Ovary (tissue), 9 donors: ENCODE measurements around the gene FOXL3. TPM values are rescaled to one million over a fixed set of nuclear protein-coding genes. Genes with fewer than 3 reads are reported as not detected.
A peak's percentile ranks its signal among the peaks of the same experiment; 100 is the strongest.

Experiments
- DNase-seq, 5 donors: peaks; one replicate each; pipeline ENCODE4 v3.0.0-alpha.2; 2019 to 2020
- H3K27ac ChIP-seq, 2 donors: fragments of 200-600 bp; one replicate each; pipeline versions ENCODE4 v1.5.1 to v1.8.0; 2019 to 2022
- H3K27me3 ChIP-seq: fragments of 200-600 bp; one replicate; pipeline ENCODE4 v1.8.0; 2022
- H3K36me3 ChIP-seq: fragments of 200-600 bp; sonication (generic); one replicate; pipeline ENCODE4 v1.5.1; 2019
- H3K4me1 ChIP-seq: one replicate; pipeline ENCODE4 v1.8.1; 2013; ENCODE audit warnings: mild to moderate bottlenecking, moderate library complexity; ENCODE audit not compliant: insufficient read depth
- H3K4me3 ChIP-seq: fragments of 200-600 bp; sonication (generic); one replicate; pipeline ENCODE4 v1.5.1; 2017
- H3K9me3 ChIP-seq, 2 donors: fragments of 200-600 bp in 1 of 2; sonication (generic) in 1 of 2; one replicate each; pipeline versions ENCODE4 v1.5.1 to v1.8.1; 2013 to 2019; ENCODE audit warnings: mild to moderate bottlenecking in 1 of 2, moderate library complexity in 1 of 2
- EP300 ChIP-seq: sonication (generic); formaldehyde crosslinking; IDR thresholded peaks from one replicate; pipeline ENCODE4 v1.6.1; 2017; ENCODE audit warnings: antibody characterized with exemption
- POLR2A ChIP-seq: fragments of 450-650 bp; IDR thresholded peaks from one replicate; pipeline ENCODE4 v1.6.1; 2017; ENCODE audit warnings: antibody characterized with exemption, mild to moderate bottlenecking, moderate library complexity
- WGBS, 3 donors: extraction: QIAGEN DNeasy Blood & Tissue Kit in 1 of 3; methylation state at CpG; one replicate each; pipeline versions ENCODE4 v1.1.5 to v1.1.7; 2013 to 2017; 5-methylcytosine and 5-hydroxymethylcytosine counted together
- intact Hi-C, 4 donors: fragments of 100-400 bp; cut with DNase I; formaldehyde crosslinking; loops; one replicate each; pipeline versions ENCODE4 v1.11.0 to v1.15.1; 2022 to 2023
- polyA plus RNA-seq, 2 donors: library from polyadenylated mRNA; stranded (reverse); fragments of 200-250 nt in 1 of 2; fragments of 350-450 nt in 1 of 2; fragmentation: Illumina TruSeq in 1 of 2; extraction: RNeasy Lipid Tissue Mini Kit (QIAGEN cat#74804) in 1 of 2; gene quantifications; one replicate each; pipeline ENCODE4 v1.2.3, GENCODE V29; 2013 to 2014
- total RNA-seq, 7 donors: library from RNA; depleted of rRNA in 2 of 7; stranded (reverse); fragments of >200 nt in 2 of 7; fragmentation: NEBNext Ultra II Directional in 3 of 7; extraction: Animal tissue kit (Norgen Biotek cat#: 25700) in 3 of 7; gene quantifications; one replicate each; pipeline versions ENCODE4 v1.1.0 to v1.2.4, GENCODE V29; 2016 to 2023
- TF ChIP-seq, protein P1 (sequence below), 3 donors: fragments of 450-650 bp in 2 of 3; fragments of 200-600 bp in 1 of 3; IDR thresholded peaks; one replicate each; pipeline versions ENCODE4 v1.5.1 to v1.8.0; 2016 to 2022; ENCODE audit warnings: antibody characterized with exemption in 3 of 3, mild to moderate bottlenecking in 1 of 3
- donor health status: DM: no; HTN: no; CAD: no; lungs with moderate emphysema.
- donor health status: DM: no; HTN: no; CAD: no.
- donor health status: Bipolar disorder and iron deficiency.
- donor health status: DM: yes; HTN: yes; CAD: no.
- donor health status: DM: no; HTN: no; CAD: no.
- donor health status: DM: yes; HTN: yes; CAD: no.

FOXL3 gene
- total and polyA plus RNA-seq, 9 donors, result not detected

DNA sequence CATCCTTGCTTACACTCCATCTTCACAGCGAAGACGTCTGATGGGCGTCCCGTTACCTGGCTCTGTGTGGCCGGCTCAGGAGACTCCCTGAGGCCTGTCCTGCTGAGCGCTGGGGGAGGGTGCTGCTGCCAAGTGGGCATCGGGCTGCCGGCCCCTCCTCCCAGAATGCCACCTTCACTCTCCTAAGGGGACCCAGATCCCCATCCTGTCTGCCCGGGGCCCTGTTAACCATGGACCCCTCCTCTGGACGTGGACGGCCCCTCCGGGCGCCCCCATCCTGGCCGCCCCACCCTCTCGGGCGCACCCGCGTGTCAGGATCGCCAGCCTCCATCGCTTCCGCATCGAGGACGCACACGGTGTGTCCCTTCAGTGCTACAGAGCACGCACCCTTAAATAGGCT, 7.3 kb upstream of the FOXL3 start:
- no peak for DNase-seq
- intact Hi-C loops, result no loop called here
- no peak overlapping the region for H3K27ac ChIP-seq
- no peak overlapping the region for H3K4me3 ChIP-seq
- no peaks in the 10 kb centered on the region for H3K4me1 ChIP-seq
- H3K9me3 ChIP-seq, result no peaks in the 10 kb centered on the region
- no peaks in the 10 kb centered on the region for H3K36me3 ChIP-seq
- WGBS, 3 donors, result 92 to 95% (median 94%) methylated on average over 25 of the region's 25 CpGs
- no peak for TF ChIP-seq POLR2A
- no peak for TF ChIP-seq EP300
- TF ChIP-seq, protein P1, sequence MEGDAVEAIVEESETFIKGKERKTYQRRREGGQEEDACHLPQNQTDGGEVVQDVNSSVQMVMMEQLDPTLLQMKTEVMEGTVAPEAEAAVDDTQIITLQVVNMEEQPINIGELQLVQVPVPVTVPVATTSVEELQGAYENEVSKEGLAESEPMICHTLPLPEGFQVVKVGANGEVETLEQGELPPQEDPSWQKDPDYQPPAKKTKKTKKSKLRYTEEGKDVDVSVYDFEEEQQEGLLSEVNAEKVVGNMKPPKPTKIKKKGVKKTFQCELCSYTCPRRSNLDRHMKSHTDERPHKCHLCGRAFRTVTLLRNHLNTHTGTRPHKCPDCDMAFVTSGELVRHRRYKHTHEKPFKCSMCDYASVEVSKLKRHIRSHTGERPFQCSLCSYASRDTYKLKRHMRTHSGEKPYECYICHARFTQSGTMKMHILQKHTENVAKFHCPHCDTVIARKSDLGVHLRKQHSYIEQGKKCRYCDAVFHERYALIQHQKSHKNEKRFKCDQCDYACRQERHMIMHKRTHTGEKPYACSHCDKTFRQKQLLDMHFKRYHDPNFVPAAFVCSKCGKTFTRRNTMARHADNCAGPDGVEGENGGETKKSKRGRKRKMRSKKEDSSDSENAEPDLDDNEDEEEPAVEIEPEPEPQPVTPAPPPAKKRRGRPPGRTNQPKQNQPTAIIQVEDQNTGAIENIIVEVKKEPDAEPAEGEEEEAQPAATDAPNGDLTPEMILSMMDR (IDR thresholded peaks at IDR 0.05), result no peak
- no peaks in the 10 kb centered on the region for H3K27me3 ChIP-seq

DNA sequence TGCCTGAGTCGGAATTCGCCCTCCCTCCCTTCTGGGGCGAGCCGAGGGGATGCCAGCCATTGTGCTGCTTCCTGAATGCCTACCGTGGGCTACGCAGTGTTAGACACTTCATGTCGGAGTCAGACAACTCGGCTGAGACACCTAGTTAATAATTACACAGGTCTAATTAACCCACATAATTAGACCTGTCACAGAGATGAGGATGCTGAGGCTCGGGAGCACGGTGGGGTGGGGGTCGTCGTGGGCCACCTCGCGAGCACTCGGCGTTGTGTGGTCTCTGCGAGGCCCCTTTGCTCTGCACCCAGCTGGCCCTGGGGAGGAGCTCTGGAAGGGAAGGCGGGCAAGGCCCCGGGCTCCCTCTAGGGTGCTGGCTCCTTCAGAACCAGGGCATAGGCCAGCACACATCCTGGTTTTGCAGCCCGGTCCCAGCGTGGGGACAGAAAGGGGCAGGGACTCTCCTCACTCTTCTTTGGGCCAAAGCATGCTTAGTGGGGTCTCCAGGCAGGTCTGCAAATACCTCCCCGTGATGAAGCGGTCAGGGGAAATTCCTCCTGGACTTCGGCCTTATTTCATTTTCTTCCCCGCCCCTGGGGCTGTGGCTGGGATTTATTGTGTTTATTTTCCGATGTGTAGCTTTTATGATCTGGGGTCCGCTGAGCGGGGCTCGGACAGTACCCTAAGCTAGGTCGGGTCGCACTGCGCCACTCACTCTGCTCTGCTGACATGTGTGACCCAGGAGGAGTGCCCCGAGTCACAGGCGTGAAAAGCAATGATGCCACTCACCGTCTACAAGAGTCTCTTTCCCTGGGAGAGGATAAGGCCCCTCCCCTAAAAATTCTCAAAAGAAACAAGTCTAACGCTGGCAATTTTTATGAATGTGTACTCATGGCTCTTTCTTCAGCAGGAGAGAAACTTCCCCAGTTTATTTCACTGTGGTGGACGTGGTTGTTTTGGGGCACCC, 4.9 kb upstream of the FOXL3 start:
- H3K27ac ChIP-seq, result no peak overlapping the region
- 74 to 76% (median 76%) methylated on average over 37 of the region's 37 CpGs for WGBS, 3 donors
- DNase-seq, result peak in 1 of 5 donors; percentile 23

DNA sequence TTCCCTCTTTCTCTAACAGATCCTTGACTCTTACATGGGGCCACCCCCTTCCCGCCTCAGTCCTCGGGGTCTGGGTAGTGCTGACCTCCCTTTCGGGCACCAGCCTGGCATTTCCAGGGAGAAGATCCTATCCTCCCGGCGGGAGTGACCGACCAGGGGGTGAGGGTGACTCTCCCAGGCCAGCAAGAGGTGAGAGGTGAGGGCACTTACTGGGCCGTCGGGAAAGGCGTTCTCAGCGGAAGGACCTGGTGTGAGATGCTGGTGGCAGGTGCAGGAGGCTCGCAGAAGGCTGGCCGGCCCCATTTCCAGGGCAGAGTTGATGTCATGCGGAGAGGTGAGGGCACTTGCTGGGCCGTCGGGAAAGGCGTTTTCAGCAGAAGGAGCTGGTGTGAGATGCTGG, 4.2 kb upstream of the FOXL3 start:
- H3K9me3 ChIP-seq, result no peaks in the 10 kb centered on the region
- peak in 2 of 5 donors; percentile 9 to 10 for DNase-seq
- WGBS, 3 donors, result 79 to 83% (median 82%) methylated on average over 16 of the region's 16 CpGs

More for the DNA sequence above, 4.9 kb upstream of the FOXL3 start:
- Histone ChIP-seq H3K27me3 (peaks cover 3% of the 10 kb centered on the region), H3K36me3 (no peaks in the 10 kb centered on the region), H3K9me3 (no peaks in the 10 kb centered on the region), H3K4me1 (no peaks in the 10 kb centered on the region), H3K4me3 (no peak overlapping the region)
- TF ChIP-seq POLR2A (no peak), EP300 (no peak)
- TF ChIP-seq, protein P1 (IDR thresholded peaks at IDR 0.05), result no peak
- intact Hi-C loops, result no loop called here

GRCh38 chr7:286266-286665, 3.7 kb upstream of the FOXL3 start:
- DNase-seq, result no peak
- H3K36me3 ChIP-seq, result no peaks in the 10 kb centered on the region
- no peak overlapping the region for H3K4me3 ChIP-seq
- intact Hi-C loops, result no loop called here
- no peak overlapping the region for H3K27ac ChIP-seq
- 84 to 86% (median 86%) methylated on average over 18 of the region's 18 CpGs for WGBS, 3 donors
- H3K4me1 ChIP-seq, result no peaks in the 10 kb centered on the region
- peaks cover 6% of the 10 kb centered on the region for H3K27me3 ChIP-seq
- H3K9me3 ChIP-seq, result no peaks in the 10 kb centered on the region
- TF ChIP-seq POLR2A (no peak), EP300 (no peak)
- TF ChIP-seq, protein P1 (IDR thresholded peaks at IDR 0.05), result no peak

More for the DNA sequence above, 4.2 kb upstream of the FOXL3 start:
- Histone ChIP-seq H3K4me3 (no peak overlapping the region), H3K27ac (no peak overlapping the region), H3K36me3 (no peaks in the 10 kb centered on the region), H3K27me3 (peaks cover 6% of the 10 kb centered on the region), H3K4me1 (no peaks in the 10 kb centered on the region)
- intact Hi-C loops, result no loop called here
- no peak for TF ChIP-seq EP300
- TF ChIP-seq POLR2A, result no peak
- TF ChIP-seq, protein P1 (IDR thresholded peaks at IDR 0.05), result no peak
